ENCODE measurements around the gene CLECL1.
"Not testable (repeated sequence)": the region's sequence is repeated elsewhere in the genome, so short reads cannot be mapped to it uniquely, and the experiment has no call there.

The CLECL1 gene

GRCh38 chr12:9699898-9700605 is 32.8 kb downstream of the CLECL1 start:
- Histone ChIP-seq H3K36me3 (ENCODE audit: control insufficient read depth, low read depth, low read length) (no peaks in the 10 kb centered on the region), H3K9me3 (ENCODE audit: control insufficient read depth, low read depth, low read length) (peaks cover 14% of the 10 kb centered on the region), H3K4me3 (ENCODE audit: low read length) (no peak overlapping the region), H3K27me3 (ENCODE audit: control insufficient read depth, insufficient read depth, low read length) (no peaks in the 10 kb centered on the region), H3K4me1 (ENCODE audit: control insufficient read depth, low read depth, low read length) (no peaks in the 10 kb centered on the region), H3K9ac (ENCODE audit: low read length) (no peak overlapping the region), H3K27ac (ENCODE audit: low read length) (no peak overlapping the region)

DNA sequence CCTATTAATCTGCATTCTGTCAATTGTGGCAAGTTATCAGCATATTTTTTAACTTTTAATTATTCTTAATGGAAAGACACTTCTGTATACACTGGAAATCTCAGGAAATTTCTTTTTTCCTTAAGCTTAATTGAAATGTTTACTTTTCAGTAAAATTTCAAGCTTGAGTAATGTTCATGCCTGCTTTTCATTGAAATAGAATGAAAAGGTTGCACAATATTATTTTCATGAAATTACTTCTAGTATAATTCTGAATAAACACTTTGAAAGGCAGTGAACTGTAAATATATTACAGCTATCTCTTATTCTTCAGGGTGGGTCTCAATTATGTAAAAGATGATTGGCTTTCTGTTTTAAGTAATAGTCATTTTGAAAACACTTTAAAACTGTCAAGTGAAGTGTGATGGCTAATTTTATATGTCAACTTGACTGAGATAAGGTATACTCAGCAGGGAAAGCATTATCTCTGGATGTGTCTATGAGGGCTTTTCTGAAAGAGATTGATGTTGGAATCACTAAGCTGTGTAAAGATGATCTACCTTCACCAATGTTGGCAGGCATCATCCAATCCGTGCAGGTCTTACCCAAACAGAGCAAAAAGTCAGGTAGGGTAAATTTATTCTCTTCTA is 33.5 kb downstream of the CLECL1 start:
- Histone ChIP-seq H3K4me3 (ENCODE audit: low read length) (no peak overlapping the region), H3K27me3 (ENCODE audit: control insufficient read depth, insufficient read depth, low read length) (no peaks in the 10 kb centered on the region), H3K9me3 (ENCODE audit: control insufficient read depth, low read depth, low read length) (peaks cover 14% of the 10 kb centered on the region), H3K36me3 (ENCODE audit: control insufficient read depth, low read depth, low read length) (peaks cover 5% of the 10 kb centered on the region), H3K27ac (ENCODE audit: low read length) (no peak overlapping the region), H3K9ac (ENCODE audit: low read length) (no peak overlapping the region), H3K4me1 (ENCODE audit: control insufficient read depth, low read depth, low read length) (no peaks in the 10 kb centered on the region)

GRCh38 chr12:9698681-9699080 is 34.2 kb downstream of the CLECL1 start:
- Histone ChIP-seq H3K9ac (ENCODE audit: low read length) (no peak overlapping the region), H3K9me3 (ENCODE audit: control insufficient read depth, low read depth, low read length) (peaks cover 14% of the 10 kb centered on the region), H3K27me3 (ENCODE audit: control insufficient read depth, insufficient read depth, low read length) (no peaks in the 10 kb centered on the region), H3K27ac (ENCODE audit: low read length) (no peak overlapping the region), H3K36me3 (ENCODE audit: control insufficient read depth, low read depth, low read length) (peaks cover 5% of the 10 kb centered on the region), H3K4me3 (ENCODE audit: low read length) (no peak overlapping the region), H3K4me1 (ENCODE audit: control insufficient read depth, low read depth, low read length) (no peaks in the 10 kb centered on the region)

- H3K27ac ChIP-seq (ENCODE audit: low read length), result no peak overlapping the region
Measured at GRCh38 chr12:9697619-9698018, 35.3 kb downstream of the CLECL1 start.

GRCh38 chr12:9695661-9696060 is 37.2 kb downstream of the CLECL1 start:
- H3K4me1 ChIP-seq (ENCODE audit: control insufficient read depth, low read depth, low read length); H3K9ac ChIP-seq (ENCODE audit: low read length); H3K27ac ChIP-seq (ENCODE audit: low read length); H3K27me3 ChIP-seq (ENCODE audit: control insufficient read depth, insufficient read depth, low read length); H3K4me3 ChIP-seq (ENCODE audit: low read length); H3K36me3 ChIP-seq (ENCODE audit: control insufficient read depth, low read depth, low read length): not testable (repeated sequence)
- H3K9me3 ChIP-seq (ENCODE audit: control insufficient read depth, low read depth, low read length), result peaks cover 14% of the 10 kb centered on the region

More at GRCh38 chr12:9697619-9698018, 35.3 kb downstream of the CLECL1 start:
- Histone ChIP-seq H3K9ac (ENCODE audit: low read length) (no peak overlapping the region), H3K36me3 (ENCODE audit: control insufficient read depth, low read depth, low read length) (peaks cover 5% of the 10 kb centered on the region), H3K4me1 (ENCODE audit: control insufficient read depth, low read depth, low read length) (no peaks in the 10 kb centered on the region), H3K27me3 (ENCODE audit: control insufficient read depth, insufficient read depth, low read length) (no peaks in the 10 kb centered on the region), H3K9me3 (ENCODE audit: control insufficient read depth, low read depth, low read length) (peaks cover 14% of the 10 kb centered on the region), H3K4me3 (ENCODE audit: low read length) (no peak overlapping the region)

DNA sequence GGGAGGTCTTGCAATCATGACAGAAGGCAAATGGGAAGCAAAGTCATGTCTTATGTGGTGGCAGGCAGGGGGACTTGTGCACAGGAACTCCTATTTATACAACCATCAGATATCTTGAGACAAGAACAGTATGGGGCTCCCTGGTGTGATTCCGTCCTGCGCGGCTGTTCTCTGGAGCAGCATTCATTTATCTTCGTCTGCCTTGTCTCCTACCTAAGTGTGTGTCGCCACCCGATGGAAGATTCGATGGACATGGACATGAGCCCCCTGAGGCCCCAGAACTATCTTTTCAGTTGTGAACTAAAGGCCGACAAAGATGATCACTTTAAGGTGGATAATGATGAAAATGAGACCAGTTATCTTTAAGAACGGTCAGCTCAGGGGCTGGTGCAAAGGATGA is 37.7 kb downstream of the CLECL1 start:
- not testable (repeated sequence) for H3K27me3 ChIP-seq (ENCODE audit: control insufficient read depth, insufficient read depth, low read length); H3K4me1 ChIP-seq (ENCODE audit: control insufficient read depth, low read depth, low read length); H3K27ac ChIP-seq (ENCODE audit: low read length); H3K9ac ChIP-seq (ENCODE audit: low read length); H3K36me3 ChIP-seq (ENCODE audit: control insufficient read depth, low read depth, low read length); H3K4me3 ChIP-seq (ENCODE audit: low read length)
- H3K9me3 ChIP-seq (ENCODE audit: control insufficient read depth, low read depth, low read length), result peaks cover 14% of the 10 kb centered on the region

DNA sequence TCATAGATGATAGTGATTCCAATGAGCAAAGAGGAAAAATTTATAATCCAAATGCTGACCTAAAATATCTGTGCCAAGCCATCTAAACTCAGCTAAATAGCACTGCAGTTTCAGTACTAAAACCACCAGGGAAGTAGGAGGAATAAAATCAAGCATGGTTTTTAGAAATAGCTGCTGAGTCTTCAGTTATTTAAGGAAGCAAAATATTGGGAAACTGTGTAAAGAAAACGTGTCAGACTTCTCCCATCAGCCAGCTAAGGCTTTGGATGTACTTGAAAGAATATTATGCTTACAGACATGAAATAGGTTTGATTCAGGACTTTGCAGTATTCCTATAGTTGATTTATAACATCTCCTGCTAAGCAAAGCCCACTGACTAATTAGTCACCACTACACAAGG is 38.7 kb downstream of the CLECL1 start:
- Histone ChIP-seq H3K4me1 (ENCODE audit: control insufficient read depth, low read depth, low read length) (no peaks in the 10 kb centered on the region), H3K9me3 (ENCODE audit: control insufficient read depth, low read depth, low read length) (peaks cover 14% of the 10 kb centered on the region), H3K4me3 (ENCODE audit: low read length) (no peak overlapping the region), H3K27me3 (ENCODE audit: control insufficient read depth, insufficient read depth, low read length) (no peaks in the 10 kb centered on the region), H3K9ac (ENCODE audit: low read length) (no peak overlapping the region), H3K27ac (ENCODE audit: low read length) (no peak overlapping the region), H3K36me3 (ENCODE audit: control insufficient read depth, low read depth, low read length) (peaks cover 6% of the 10 kb centered on the region)

DNA sequence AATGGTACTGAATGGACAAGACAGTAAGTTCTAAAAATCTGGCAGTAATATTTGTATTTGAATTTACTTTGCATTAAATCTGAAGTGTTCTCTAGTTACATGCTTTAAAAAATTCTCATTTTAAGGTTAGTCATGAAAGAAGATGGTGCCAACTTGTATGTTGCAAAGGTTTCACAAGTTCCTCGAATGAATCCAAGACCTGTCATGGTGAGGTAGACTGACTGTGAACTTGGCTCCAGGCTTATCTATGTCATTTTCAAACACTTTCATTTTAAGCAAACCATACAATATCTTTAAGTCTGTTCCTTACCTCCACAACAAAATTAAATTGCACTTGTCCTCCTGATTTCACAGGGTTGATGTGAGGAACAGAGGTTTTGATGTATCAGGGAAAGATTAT is 40.0 kb downstream of the CLECL1 start:
- Histone ChIP-seq H3K36me3 (ENCODE audit: control insufficient read depth, low read depth, low read length) (peaks cover 11% of the 10 kb centered on the region), H3K9ac (ENCODE audit: low read length) (no peak overlapping the region), H3K9me3 (ENCODE audit: control insufficient read depth, low read depth, low read length) (peaks cover 8% of the 10 kb centered on the region), H3K4me3 (ENCODE audit: low read length) (no peak overlapping the region), H3K27ac (ENCODE audit: low read length) (no peak overlapping the region), H3K27me3 (ENCODE audit: control insufficient read depth, insufficient read depth, low read length) (no peaks in the 10 kb centered on the region), H3K4me1 (ENCODE audit: control insufficient read depth, low read depth, low read length) (no peaks in the 10 kb centered on the region)

- Histone ChIP-seq H3K27me3 (ENCODE audit: control insufficient read depth, insufficient read depth, low read length) (no peaks in the 10 kb centered on the region), H3K9ac (ENCODE audit: low read length) (no peak overlapping the region), H3K27ac (ENCODE audit: low read length) (no peak overlapping the region), H3K9me3 (ENCODE audit: control insufficient read depth, low read depth, low read length) (no peaks in the 10 kb centered on the region), H3K4me1 (ENCODE audit: control insufficient read depth, low read depth, low read length) (no peaks in the 10 kb centered on the region), H3K4me3 (ENCODE audit: low read length) (no peak overlapping the region), H3K36me3 (ENCODE audit: control insufficient read depth, low read depth, low read length) (peaks cover 6% of the 10 kb centered on the region)
Measured at GRCh38 chr12:9687228-9687627, 45.7 kb downstream of the CLECL1 start.

- peaks cover 6% of the 10 kb centered on the region for H3K36me3 ChIP-seq (ENCODE audit: control insufficient read depth, low read depth, low read length)
- no peak overlapping the region for H3K9ac ChIP-seq (ENCODE audit: low read length)
- H3K4me3 ChIP-seq (ENCODE audit: low read length), result no peak overlapping the region
- no peaks in the 10 kb centered on the region for H3K9me3 ChIP-seq (ENCODE audit: control insufficient read depth, low read depth, low read length)
- H3K27ac ChIP-seq (ENCODE audit: low read length), result no peak overlapping the region
- no peaks in the 10 kb centered on the region for H3K4me1 ChIP-seq (ENCODE audit: control insufficient read depth, low read depth, low read length)
- no peaks in the 10 kb centered on the region for H3K27me3 ChIP-seq (ENCODE audit: control insufficient read depth, insufficient read depth, low read length)
Measured at GRCh38 chr12:9685915-9686314, 47.0 kb downstream of the CLECL1 start.

DNA sequence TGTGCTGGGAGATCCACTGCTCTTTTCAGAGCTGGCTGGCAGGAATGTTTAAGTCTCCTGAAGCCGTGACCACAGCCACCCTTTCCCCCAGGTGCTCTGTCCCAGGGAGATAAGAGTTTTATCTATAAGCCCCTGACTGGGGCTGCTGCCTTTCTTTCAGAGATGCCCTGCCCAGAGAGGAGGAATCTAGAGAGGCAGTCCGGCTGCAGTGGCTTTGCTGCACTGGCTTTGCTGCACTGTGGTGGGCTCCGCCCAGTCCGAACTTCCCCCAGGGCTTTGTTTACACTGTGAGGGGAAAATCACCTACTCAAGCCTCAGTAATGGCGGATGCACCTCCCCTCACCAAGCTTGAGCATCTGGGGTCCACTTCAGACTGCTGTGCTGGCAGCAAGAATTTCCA is 47.5 kb downstream of the CLECL1 start:
- H3K27ac ChIP-seq (ENCODE audit: low read length); H3K9ac ChIP-seq (ENCODE audit: low read length); H3K4me3 ChIP-seq (ENCODE audit: low read length); H3K4me1 ChIP-seq (ENCODE audit: control insufficient read depth, low read depth, low read length); H3K27me3 ChIP-seq (ENCODE audit: control insufficient read depth, insufficient read depth, low read length); H3K36me3 ChIP-seq (ENCODE audit: control insufficient read depth, low read depth, low read length); H3K9me3 ChIP-seq (ENCODE audit: control insufficient read depth, low read depth, low read length): not testable (repeated sequence)

DNA sequence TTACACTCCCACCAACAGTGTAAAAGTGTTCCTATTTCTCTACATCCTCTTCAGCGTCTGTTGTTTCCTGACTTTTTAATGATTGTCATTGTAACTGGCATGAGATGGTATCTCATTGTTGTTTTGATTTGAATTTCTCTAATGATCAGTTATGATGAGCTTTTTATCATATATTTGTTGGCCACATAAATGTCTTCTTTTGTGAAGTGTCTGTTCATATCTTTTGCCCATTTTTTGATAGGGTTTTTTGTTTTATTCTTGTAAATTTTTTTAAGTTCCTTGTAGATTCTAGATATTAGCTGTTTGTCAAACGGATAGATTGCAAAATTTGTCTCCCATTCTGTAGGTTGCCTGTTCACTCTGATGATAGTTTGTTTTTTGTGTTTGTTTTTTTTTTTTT is 49.9 kb downstream of the CLECL1 start:
- not testable (repeated sequence) for H3K27me3 ChIP-seq (ENCODE audit: control insufficient read depth, insufficient read depth, low read length); H3K27ac ChIP-seq (ENCODE audit: low read length); H3K4me1 ChIP-seq (ENCODE audit: control insufficient read depth, low read depth, low read length); H3K9me3 ChIP-seq (ENCODE audit: control insufficient read depth, low read depth, low read length); H3K4me3 ChIP-seq (ENCODE audit: low read length); H3K9ac ChIP-seq (ENCODE audit: low read length); H3K36me3 ChIP-seq (ENCODE audit: control insufficient read depth, low read depth, low read length)

Measured in iPS-18a (cell line).